Mesothelial cell of epicardium (in vitro differentiated cells): ENCODE results near the gene TBC1D22A. TPM values are rescaled to one million over a fixed set of nuclear protein-coding genes. Genes with fewer than 3 reads are reported as not detected.
"Not testable (repeated sequence)": the region's sequence is repeated elsewhere in the genome, so short reads cannot be mapped to it uniquely, and the experiment has no call there.

Experiments
- DNase-seq, 2 experiments: peaks; one replicate each; pipeline ENCODE4 v3.0.0; 2021; ENCODE audit warnings: low spot score in 2 of 2; ENCODE audit not compliant: unreplicated experiment in 2 of 2
- H3K27ac Mint-ChIP-seq: 2 replicates; pipeline ENCODE4 v1.8.0; 2021; ENCODE audit warnings: mixed read lengths
- H3K27me3 Mint-ChIP-seq: 2 replicates; pipeline ENCODE4 v1.8.0; 2021; ENCODE audit warnings: low read depth, mixed read lengths
- H3K36me3 Mint-ChIP-seq: 2 replicates; pipeline ENCODE4 v1.8.0; 2021; ENCODE audit warnings: mixed read lengths
- H3K4me1 Mint-ChIP-seq: 2 replicates; pipeline ENCODE4 v1.8.0; 2021; ENCODE audit warnings: mixed read lengths
- H3K4me3 Mint-ChIP-seq: 2 replicates; pipeline ENCODE4 v1.8.0; 2021; ENCODE audit warnings: mild to moderate bottlenecking, moderate library complexity, mixed read lengths
- H3K9me3 Mint-ChIP-seq: 2 replicates; pipeline ENCODE4 v1.8.0; 2021; ENCODE audit warnings: mixed read lengths
- total RNA-seq: library from RNA; stranded (reverse); gene quantifications from 3 replicates; pipeline ENCODE4 v1.2.1, GENCODE V29; 2021
- TF ChIP-seq, protein P1 (sequence below): fragments of 200-600 bp; sonication (generic); IDR thresholded peaks from one replicate; pipeline ENCODE4 v1.5.0; 2021; ENCODE audit warnings: antibody characterized with exemption; ENCODE audit not compliant: unreplicated experiment

The TBC1D22A gene
- total RNA-seq, 1 donor from 2014 or later = 26.6 TPM

DNA sequence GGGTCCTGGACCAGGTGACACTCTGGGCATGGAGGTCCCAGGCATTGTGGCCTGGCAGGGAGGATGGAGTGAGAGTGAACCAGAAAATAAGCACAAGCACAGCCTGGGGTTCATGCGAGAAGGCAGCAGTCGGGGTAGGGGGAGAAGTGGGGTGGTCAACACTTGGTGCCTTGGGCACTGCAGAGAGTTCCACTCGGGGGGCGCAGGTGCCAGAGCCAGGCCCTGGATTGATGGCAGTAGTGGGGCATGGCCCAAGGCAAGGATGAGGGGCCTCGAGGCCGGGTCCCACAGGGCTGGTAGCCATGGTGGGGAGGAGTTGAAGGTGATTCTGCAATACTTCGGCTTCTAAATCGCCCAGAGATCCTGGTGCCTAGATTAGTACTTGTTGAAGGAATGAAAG, 372.9 kb downstream of the TBC1D22A start:
- Mint-ChIP-seq H3K27ac (no peak overlapping the region), H3K9me3 (no peaks in the 10 kb centered on the region), H3K4me3 (no peak overlapping the region), H3K4me1 (no peaks in the 10 kb centered on the region), H3K36me3 (no peaks in the 10 kb centered on the region), H3K27me3 (no peaks in the 10 kb centered on the region)
- TF ChIP-seq, protein P1, sequence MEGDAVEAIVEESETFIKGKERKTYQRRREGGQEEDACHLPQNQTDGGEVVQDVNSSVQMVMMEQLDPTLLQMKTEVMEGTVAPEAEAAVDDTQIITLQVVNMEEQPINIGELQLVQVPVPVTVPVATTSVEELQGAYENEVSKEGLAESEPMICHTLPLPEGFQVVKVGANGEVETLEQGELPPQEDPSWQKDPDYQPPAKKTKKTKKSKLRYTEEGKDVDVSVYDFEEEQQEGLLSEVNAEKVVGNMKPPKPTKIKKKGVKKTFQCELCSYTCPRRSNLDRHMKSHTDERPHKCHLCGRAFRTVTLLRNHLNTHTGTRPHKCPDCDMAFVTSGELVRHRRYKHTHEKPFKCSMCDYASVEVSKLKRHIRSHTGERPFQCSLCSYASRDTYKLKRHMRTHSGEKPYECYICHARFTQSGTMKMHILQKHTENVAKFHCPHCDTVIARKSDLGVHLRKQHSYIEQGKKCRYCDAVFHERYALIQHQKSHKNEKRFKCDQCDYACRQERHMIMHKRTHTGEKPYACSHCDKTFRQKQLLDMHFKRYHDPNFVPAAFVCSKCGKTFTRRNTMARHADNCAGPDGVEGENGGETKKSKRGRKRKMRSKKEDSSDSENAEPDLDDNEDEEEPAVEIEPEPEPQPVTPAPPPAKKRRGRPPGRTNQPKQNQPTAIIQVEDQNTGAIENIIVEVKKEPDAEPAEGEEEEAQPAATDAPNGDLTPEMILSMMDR = no peak
- no peak for DNase-seq

DNA sequence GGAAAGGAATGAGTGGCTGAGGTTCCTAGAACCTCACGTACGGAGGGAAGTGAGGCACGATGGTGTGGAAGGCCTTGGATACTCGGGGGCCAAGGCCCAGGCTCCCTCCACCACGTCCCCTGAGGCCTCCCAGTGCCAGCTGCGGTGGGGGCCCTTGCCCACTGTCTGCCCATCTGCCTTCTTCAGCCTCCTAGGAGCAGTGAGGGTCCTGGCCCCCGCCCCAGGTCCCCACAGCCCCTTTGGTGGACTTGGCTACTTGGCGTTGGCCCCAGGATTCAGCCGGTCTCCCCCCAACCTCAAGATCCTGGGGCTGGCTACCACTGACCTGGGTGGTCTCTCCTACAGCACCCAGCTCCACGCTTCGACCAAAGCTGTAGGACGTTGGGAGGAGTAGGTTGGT, 373.6 kb downstream of the TBC1D22A start:
- Mint-ChIP-seq H3K27me3 (no peaks in the 10 kb centered on the region), H3K4me3 (no peak overlapping the region)

DNA sequence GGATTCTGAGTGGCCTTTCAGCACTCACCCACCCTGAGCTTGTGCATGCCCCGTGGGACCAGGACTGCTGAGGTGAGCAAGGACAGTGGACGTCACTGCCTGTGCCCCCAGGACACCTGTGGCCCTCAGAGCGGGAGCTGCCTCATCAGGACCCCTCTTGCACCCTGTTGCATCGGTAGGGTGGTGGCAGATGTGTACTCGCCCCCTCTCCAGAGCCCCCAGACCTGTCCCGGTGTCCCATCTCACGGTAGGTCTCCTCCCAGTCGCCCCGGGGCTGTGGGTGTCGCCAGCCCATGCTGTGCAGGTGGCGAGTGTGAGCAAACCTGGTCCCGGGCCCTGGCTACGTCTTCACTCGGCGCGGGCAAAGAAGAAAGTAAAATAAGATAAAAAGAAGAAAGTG, 374.2 kb downstream of the TBC1D22A start:
- TF ChIP-seq, protein P1 = no peak
- Mint-ChIP-seq H3K36me3 (no peaks in the 10 kb centered on the region), H3K27me3 (no peaks in the 10 kb centered on the region), H3K27ac (no peak overlapping the region), H3K4me3 (no peak overlapping the region), H3K9me3 (no peaks in the 10 kb centered on the region), H3K4me1 (no peaks in the 10 kb centered on the region)
- no peak for DNase-seq

More for the DNA sequence above, 373.6 kb downstream of the TBC1D22A start:
- no peaks in the 10 kb centered on the region for H3K36me3 Mint-ChIP-seq
- TF ChIP-seq, protein P1 = no peak
- DNase-seq = no peak
- no peaks in the 10 kb centered on the region for H3K9me3 Mint-ChIP-seq
- H3K4me1 Mint-ChIP-seq = no peaks in the 10 kb centered on the region
- H3K27ac Mint-ChIP-seq = no peak overlapping the region

DNA sequence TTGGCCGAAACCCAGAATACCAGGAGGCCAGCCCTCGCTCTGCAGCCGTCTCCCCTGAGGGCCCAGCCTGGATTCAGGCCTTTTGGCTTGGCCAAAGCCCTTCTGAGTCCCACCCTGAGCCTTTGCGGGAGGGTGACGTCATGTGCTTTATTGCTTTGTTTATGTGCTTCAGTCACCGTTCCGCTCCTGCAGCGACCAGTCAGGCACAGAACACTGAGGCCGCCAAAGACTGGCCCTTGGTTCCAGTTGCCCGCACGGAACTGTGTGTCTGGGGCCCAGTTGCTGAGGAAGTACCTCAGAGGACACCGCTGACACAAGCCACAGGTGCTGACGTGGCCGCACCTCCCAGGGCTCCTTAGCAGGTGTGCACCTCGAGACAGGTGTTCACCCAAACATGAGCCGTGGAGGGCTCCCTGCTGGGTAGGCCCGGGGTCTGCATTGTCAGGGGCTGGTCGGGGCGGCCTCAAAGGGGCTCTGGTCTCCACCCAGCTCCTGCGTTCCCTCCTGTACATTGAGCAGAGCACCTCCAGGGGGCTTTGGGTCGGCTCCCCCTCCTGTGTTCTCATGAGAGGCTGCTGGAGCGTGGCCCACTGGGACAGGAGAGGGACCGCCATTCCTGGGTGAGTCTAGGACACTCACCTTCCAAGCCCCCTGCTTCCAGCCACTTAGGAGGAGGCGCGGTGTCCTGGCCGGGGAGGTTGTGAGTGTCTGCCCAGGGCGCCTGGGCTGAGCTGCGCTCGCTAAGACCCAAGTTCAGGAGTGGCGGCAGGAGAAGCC, 376.8 kb downstream of the TBC1D22A start:
- Mint-ChIP-seq H3K36me3 (no peaks in the 10 kb centered on the region), H3K4me1 (no peaks in the 10 kb centered on the region), H3K27ac (no peak overlapping the region), H3K27me3 (no peaks in the 10 kb centered on the region), H3K9me3 (no peaks in the 10 kb centered on the region), H3K4me3 (no peak overlapping the region)
- no peak for DNase-seq
- TF ChIP-seq, protein P1 = no peak

DNA sequence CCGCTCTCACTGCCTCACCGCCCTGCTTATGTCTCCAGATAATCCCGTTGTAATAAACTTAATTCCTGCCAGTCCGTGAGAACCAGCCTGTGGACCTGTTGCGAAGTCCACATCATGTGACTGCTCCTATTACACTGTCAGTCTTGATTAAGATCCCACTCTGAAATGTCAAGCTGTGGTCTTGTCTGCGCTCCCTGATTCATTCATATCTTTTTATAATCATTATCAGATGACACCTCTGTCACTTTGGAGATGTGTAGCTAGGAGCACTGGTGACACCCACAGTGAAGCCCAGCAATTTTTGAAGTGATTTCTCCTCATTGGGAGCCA, 377.3 kb downstream of the TBC1D22A start:
- Mint-ChIP-seq H3K4me3 (no peak overlapping the region), H3K4me1 (no peaks in the 10 kb centered on the region), H3K9me3 (no peaks in the 10 kb centered on the region), H3K27me3 (no peaks in the 10 kb centered on the region), H3K36me3 (no peaks in the 10 kb centered on the region), H3K27ac (no peak overlapping the region)
- no peak for DNase-seq
- TF ChIP-seq, protein P1 = no peak

DNA sequence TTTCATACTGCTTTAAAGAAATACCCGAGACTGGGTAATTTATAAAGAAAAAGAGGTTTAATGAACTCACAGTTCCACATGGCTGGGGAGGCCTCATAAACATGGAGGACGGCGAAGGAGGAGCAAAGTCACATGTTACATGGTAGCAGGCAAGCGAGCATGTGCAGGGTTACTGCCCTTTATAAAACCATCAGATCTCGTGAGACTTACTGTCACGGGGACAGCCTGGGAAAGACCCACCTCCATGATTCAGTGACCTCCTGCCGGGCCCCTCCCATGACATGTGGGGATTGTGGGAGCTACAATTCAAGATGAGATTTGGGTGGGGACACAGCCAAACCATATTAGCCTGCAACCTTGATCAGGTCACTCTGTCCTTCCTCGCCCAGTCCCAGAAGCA, 378.5 kb downstream of the TBC1D22A start:
- not testable (repeated sequence) for H3K9me3 Mint-ChIP-seq, H3K4me3 Mint-ChIP-seq, DNase-seq, H3K4me1 Mint-ChIP-seq, H3K27me3 Mint-ChIP-seq, H3K36me3 Mint-ChIP-seq, H3K27ac Mint-ChIP-seq
